ENCODE results near the gene INPP4B.

Gene INPP4B

GRCh38 chr4:141999446-142000143, 846.5 kb downstream of the INPP4B start:
- H3K23ac ChIP-seq (ENCODE audit: low read length in 2 of 2) = no peak overlapping the region
- H2BK15ac ChIP-seq (ENCODE audit: low read depth, poor library complexity, severe bottlenecking) = no peak overlapping the region
- no peaks in the 10 kb centered on the region for H3K4me1 ChIP-seq (ENCODE audit: control insufficient read depth, insufficient read depth, low read depth, low read length)
- H3K9ac ChIP-seq (ENCODE audit: low read length) = no peak overlapping the region
- no peak overlapping the region for H3K18ac ChIP-seq (ENCODE audit: low read depth in 1 of 2, low read length in 2 of 2)
- H4K8ac ChIP-seq (ENCODE audit: low read length) = no peak overlapping the region
- no peak overlapping the region for H3K4ac ChIP-seq (ENCODE audit: low read depth in 1 of 2, low read length in 2 of 2)
- H3K4me2 ChIP-seq (ENCODE audit: low read length, poor library complexity, severe bottlenecking) = no peak overlapping the region
- H3K27me3 ChIP-seq (ENCODE audit: control insufficient read depth in 1 of 2, insufficient read depth in 1 of 2, low read length in 2 of 2) = no peaks in the 10 kb centered on the region
- H3K9me3 ChIP-seq (ENCODE audit: control insufficient read depth, low read length) = peaks cover 4% of the 10 kb centered on the region
- H3K79me1 ChIP-seq (replicated peaks; ENCODE audit: low read length, poor library complexity, severe bottlenecking) = no peaks in the 10 kb centered on the region
- no peak for DNase-seq
- H2BK120ac ChIP-seq (ENCODE audit: low read depth, low read length) = no peak overlapping the region
- no peak overlapping the region for H3K4me3 ChIP-seq (ENCODE audit: insufficient read depth in 1 of 2, low read depth in 1 of 2, low read length in 2 of 2)
- H2AK5ac ChIP-seq (ENCODE audit: low read length, severe bottlenecking) = no peak overlapping the region
- WGBS = 92% methylated on average over 3 of the region's 5 CpGs
- H3K36me3 ChIP-seq (ENCODE audit: control insufficient read depth in 1 of 2, insufficient read depth in 2 of 2, low read depth in 1 of 2, low read length in 2 of 2) = no peaks in the 10 kb centered on the region
- H2BK12ac ChIP-seq (ENCODE audit: low read length in 2 of 2) = no peak overlapping the region
- H3K27ac ChIP-seq (ENCODE audit: low read length, poor library complexity, severe bottlenecking) = no peak overlapping the region
- no peak overlapping the region for H2BK5ac ChIP-seq (ENCODE audit: low read depth, low read length, poor library complexity, severe bottlenecking)
- H3K14ac ChIP-seq (ENCODE audit: low read length in 2 of 2) = no peak overlapping the region
- H2AFZ ChIP-seq (ENCODE audit: low read depth, low read length) = no peak overlapping the region
- H4K91ac ChIP-seq (ENCODE audit: low read length) = no peak overlapping the region

GRCh38 chr4:141995056-141995455, 851.0 kb downstream of the INPP4B start:
- no peak overlapping the region for H2BK120ac ChIP-seq (ENCODE audit: low read depth, low read length)
- H4K8ac ChIP-seq (ENCODE audit: low read length) = no peak overlapping the region
- no peak overlapping the region for H3K9ac ChIP-seq (ENCODE audit: low read length)
- no peak overlapping the region for H3K4me2 ChIP-seq (ENCODE audit: low read length, poor library complexity, severe bottlenecking)
- peaks cover 13% of the 10 kb centered on the region for H3K9me3 ChIP-seq (ENCODE audit: control insufficient read depth, low read length)
- H3K4me3 ChIP-seq (ENCODE audit: insufficient read depth in 1 of 2, low read depth in 1 of 2, low read length in 2 of 2) = no peak overlapping the region
- H3K18ac ChIP-seq (ENCODE audit: low read depth in 1 of 2, low read length in 2 of 2) = no peak overlapping the region
- no peak overlapping the region for H2BK5ac ChIP-seq (ENCODE audit: low read depth, low read length, poor library complexity, severe bottlenecking)
- no peak overlapping the region for H3K4ac ChIP-seq (ENCODE audit: low read depth in 1 of 2, low read length in 2 of 2)
- H3K27ac ChIP-seq (ENCODE audit: low read length, poor library complexity, severe bottlenecking) = no peak overlapping the region
- H2AFZ ChIP-seq (ENCODE audit: low read depth, low read length) = no peak overlapping the region
- H3K4me1 ChIP-seq (ENCODE audit: control insufficient read depth, insufficient read depth, low read depth, low read length) = no peaks in the 10 kb centered on the region
- H2BK15ac ChIP-seq (ENCODE audit: low read depth, poor library complexity, severe bottlenecking) = no peak overlapping the region
- WGBS = no CpG with 5 or more reads among the region's 1 CpG
- no peak overlapping the region for H3K14ac ChIP-seq (ENCODE audit: low read length in 2 of 2)
- DNase-seq = no peak
- H2AK5ac ChIP-seq (ENCODE audit: low read length, severe bottlenecking) = no peak overlapping the region
- H3K27me3 ChIP-seq (ENCODE audit: control insufficient read depth in 1 of 2, insufficient read depth in 1 of 2, low read length in 2 of 2) = no peaks in the 10 kb centered on the region
- no peaks in the 10 kb centered on the region for H3K79me1 ChIP-seq (replicated peaks; ENCODE audit: low read length, poor library complexity, severe bottlenecking)
- no peak overlapping the region for H3K23ac ChIP-seq (ENCODE audit: low read length in 2 of 2)
- no peaks in the 10 kb centered on the region for H3K36me3 ChIP-seq (ENCODE audit: control insufficient read depth in 1 of 2, insufficient read depth in 2 of 2, low read depth in 1 of 2, low read length in 2 of 2)
- H2BK12ac ChIP-seq (ENCODE audit: low read length in 2 of 2) = no peak overlapping the region
- no peak overlapping the region for H4K91ac ChIP-seq (ENCODE audit: low read length)

GRCh38 chr4:141977433-141977832, 868.7 kb downstream of the INPP4B start:
- no peak for DNase-seq
- no peak overlapping the region for H2BK12ac ChIP-seq (ENCODE audit: low read length in 2 of 2)
- H3K23ac ChIP-seq (ENCODE audit: low read length in 2 of 2) = no peak overlapping the region
- H3K9me3 ChIP-seq (ENCODE audit: control insufficient read depth, low read length) = peaks cover 3% of the 10 kb centered on the region
- H3K4me1 ChIP-seq (ENCODE audit: control insufficient read depth, insufficient read depth, low read depth, low read length) = no peaks in the 10 kb centered on the region
- no peak overlapping the region for H2BK15ac ChIP-seq (ENCODE audit: low read depth, poor library complexity, severe bottlenecking)
- H3K4ac ChIP-seq (ENCODE audit: low read depth in 1 of 2, low read length in 2 of 2) = no peak overlapping the region
- H3K27me3 ChIP-seq (ENCODE audit: control insufficient read depth in 1 of 2, insufficient read depth in 1 of 2, low read length in 2 of 2) = no peaks in the 10 kb centered on the region
- no peak overlapping the region for H3K27ac ChIP-seq (ENCODE audit: low read length, poor library complexity, severe bottlenecking)
- no peak overlapping the region for H3K14ac ChIP-seq (ENCODE audit: low read length in 2 of 2)
- no peak overlapping the region for H3K18ac ChIP-seq (ENCODE audit: low read depth in 1 of 2, low read length in 2 of 2)
- no peak overlapping the region for H4K91ac ChIP-seq (ENCODE audit: low read length)
- H4K8ac ChIP-seq (ENCODE audit: low read length) = no peak overlapping the region
- no peaks in the 10 kb centered on the region for H3K36me3 ChIP-seq (ENCODE audit: control insufficient read depth in 1 of 2, insufficient read depth in 2 of 2, low read depth in 1 of 2, low read length in 2 of 2)
- no peaks in the 10 kb centered on the region for H3K79me1 ChIP-seq (replicated peaks; ENCODE audit: low read length, poor library complexity, severe bottlenecking)
- no peak overlapping the region for H2BK120ac ChIP-seq (ENCODE audit: low read depth, low read length)
- no peak overlapping the region for H2AFZ ChIP-seq (ENCODE audit: low read depth, low read length)
- no peak overlapping the region for H3K9ac ChIP-seq (ENCODE audit: low read length)
- H2BK5ac ChIP-seq (ENCODE audit: low read depth, low read length, poor library complexity, severe bottlenecking) = no peak overlapping the region
- H3K4me2 ChIP-seq (ENCODE audit: low read length, poor library complexity, severe bottlenecking) = no peak overlapping the region
- 97% methylated on average over 3 of the region's 3 CpGs for WGBS
- no peak overlapping the region for H3K4me3 ChIP-seq (ENCODE audit: insufficient read depth in 1 of 2, low read depth in 1 of 2, low read length in 2 of 2)
- H2AK5ac ChIP-seq (ENCODE audit: low read length, severe bottlenecking) = no peak overlapping the region

All from mesenchymal stem cell (in vitro differentiated cells and primary cell).